Stimulated activated CD8-positive, alpha-beta memory T cell treated with anti-CD3 and anti-CD28 coated beads, Interleukin-4, amount 100 ng/mL, for 1 hour (primary cell): ENCODE data around the gene SSNA1.
A peak's percentile ranks its signal among the peaks of the same experiment; 100 is the strongest.
"Not testable (repeated sequence)": the region's sequence is repeated elsewhere in the genome, so short reads cannot be mapped to it uniquely, and the experiment has no call there.

Experiments used
- DNase-seq, 2 donors: peaks; one replicate each; pipeline ENCODE4 v3.0.0-alpha.2; 2020; ENCODE audit warnings: low read depth in 2 of 2, low spot score in 1 of 2

SSNA1 gene

DNA sequence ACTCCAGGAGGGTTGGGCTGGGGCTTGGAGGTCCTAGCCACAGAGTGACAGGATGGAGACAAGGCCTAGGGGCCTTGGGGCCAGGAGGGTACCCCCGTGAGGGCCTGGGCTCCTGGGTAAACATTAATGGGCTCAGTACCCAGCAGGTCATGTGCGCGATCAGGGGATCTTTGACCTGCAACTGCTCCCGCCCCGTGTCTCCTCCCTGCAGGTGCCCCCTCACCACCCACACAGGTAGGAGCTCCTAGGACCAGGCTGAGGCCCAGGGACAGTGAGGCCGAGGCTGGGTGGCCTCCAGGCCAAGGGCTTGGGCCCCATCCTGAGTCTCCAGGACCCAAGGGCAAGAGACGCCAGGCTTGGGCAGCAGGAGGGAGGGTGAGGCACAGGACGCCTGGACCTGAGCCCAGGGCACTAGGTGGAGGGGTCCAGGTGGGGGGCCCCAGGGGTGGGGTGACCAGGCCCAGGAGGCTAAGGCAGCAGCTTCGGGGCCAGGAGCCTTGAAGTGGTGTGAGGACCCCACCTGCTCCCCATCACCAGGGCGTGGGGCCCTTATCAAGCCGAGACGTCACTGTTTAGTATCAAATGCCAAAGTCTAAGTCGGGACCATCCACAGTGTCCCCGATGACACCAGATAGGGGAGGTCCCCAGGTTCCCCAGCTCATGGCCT lies 42.4 kb downstream of the SSNA1 start, which contains the start of gene SLC34A3:
SLC34A3 (plus strand) TSS at position 197 of the 667 bp plus-strand sequence. CDS start 802 bp downstream, outside the sequence.
- no peak for DNase-seq

DNA sequence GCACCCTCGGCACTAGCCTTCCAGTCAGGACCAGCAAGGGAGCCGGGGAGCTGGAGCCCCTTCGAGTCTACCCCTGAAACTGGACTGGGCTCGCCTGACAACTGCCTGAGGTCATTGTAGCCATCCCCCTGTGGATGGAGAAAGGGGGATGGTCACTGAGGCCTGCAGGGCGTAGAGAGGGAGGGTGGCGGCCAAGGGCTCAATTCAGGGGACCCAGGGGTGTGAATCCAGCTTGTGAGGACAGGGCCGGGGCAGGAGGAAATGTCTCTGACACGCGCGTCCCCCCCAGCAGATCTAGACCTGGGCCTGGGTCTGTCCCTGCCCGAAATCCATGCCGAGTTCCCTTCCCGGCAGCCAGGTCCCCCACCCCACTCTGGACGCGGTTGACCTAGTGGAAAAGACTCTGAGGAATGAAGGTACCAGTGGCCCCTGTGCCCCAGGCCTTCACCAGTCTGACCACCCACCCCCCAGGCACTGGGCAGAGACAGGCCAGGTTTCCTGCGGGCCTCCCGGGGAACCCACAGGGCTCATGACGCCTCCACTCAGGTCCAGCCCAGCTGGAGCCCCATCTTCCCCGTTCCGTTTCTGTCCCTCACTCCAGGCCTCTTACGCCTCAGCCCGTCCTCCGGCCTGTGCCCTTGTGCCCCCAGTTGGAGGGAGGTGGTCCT lies 43.0 kb downstream of the SSNA1 start:
- no peak for DNase-seq

- no peak for DNase-seq
These were observed 43.6 kb downstream of the SSNA1 start for GRCh38 chr9:137232101-137232500.

GRCh38 chr9:137232510-137232909 lies 44.0 kb downstream of the SSNA1 start:
- DNase-seq: no peak

DNA sequence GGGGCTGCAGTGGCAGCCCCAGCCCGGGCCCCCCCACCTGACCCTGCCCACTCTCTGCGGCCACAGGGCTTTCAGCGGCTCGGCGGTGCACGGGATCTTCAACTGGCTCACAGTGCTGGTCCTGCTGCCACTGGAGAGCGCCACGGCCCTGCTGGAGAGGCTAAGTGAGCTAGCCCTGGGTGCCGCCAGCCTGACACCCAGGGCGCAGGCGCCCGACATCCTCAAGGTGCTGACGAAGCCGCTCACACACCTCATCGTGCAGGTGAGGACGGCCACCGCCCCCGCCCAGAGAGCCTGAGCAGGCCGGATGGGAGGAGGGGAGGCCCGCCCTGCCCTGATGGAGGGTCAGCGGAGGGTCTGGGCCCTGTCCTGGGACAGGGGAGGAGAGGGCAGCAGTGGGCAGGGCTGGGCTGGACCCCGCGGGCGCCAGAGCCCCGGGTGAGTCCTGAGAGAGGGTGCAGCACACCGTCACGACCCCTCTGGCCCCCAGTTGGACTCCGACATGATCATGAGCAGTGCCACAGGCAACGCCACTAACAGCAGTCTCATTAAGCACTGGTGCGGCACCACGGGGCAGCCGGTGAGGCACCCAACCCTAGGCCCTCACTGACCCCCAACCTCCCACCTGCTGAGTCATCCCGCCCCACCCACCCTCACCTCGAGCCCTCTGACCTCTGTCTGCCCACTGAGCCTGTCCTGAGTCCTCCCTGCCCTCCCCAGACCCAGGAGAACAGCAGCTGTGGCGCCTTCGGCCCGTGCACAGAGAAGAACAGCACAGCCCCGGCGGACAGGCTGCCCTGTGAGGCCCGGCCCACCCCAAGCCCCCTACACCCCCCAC lies 44.9 kb downstream of the SSNA1 start:
- DNase-seq: no peak

DNA sequence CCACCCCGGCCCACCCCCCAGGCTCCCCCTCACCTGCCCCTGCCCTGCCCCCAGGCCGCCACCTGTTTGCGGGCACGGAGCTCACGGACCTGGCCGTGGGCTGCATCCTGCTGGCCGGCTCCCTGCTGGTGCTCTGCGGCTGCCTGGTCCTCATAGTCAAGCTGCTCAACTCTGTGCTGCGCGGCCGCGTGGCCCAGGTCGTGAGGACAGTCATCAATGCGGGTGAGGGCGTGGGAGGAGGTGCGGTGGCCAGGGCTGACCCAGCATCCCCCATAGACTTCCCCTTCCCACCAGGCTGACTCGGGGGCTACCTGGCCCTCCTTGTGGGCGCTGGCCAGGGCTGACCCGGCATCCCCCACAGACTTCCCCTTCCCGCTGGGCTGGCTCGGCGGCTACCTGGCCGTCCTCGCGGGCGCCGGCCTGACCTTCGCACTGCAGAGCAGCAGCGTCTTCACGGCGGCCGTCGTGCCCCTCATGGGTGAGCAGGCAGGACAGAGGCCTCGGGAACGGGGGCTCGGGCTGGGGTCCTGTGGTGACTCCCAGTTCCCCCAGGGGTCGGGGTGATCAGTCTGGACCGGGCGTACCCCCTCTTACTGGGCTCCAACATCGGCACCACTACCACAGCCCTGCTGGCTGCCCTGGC lies 45.7 kb downstream of the SSNA1 start:
- DNase-seq: no peak

DNA sequence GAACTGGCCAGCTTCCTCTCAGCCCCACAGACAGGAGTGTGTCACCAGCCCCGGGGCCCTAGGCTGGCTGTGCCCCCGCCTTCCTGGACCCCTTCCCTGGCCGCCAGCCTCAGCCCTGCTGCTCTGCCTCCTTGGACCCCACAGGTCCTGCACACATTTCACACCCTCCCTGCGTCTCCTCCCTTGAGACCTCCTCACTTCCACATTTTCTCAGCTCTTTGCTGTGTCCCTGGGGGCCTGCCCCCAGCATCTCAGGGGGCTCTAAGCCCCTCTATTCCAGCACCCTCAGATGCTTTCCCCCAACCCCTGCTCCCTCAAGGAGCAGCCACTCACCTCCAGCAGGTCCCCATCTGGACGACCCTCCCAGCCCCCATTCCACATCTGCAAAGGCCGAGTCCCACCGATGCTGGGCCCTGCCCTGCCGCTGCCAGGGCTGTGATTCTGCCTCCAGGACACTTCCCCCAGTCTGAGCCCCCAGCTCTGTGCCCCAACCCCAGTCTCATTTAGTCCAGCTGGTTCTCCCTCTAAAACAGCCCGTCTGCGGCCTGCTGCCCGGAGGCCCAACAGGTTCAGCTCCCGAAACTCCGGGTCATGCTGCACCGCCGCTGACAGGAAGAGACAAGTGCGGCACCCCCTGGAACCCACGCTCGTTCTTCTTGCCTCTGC lies 46.4 kb downstream of the SSNA1 start:
- DNase-seq: no peak

DNA sequence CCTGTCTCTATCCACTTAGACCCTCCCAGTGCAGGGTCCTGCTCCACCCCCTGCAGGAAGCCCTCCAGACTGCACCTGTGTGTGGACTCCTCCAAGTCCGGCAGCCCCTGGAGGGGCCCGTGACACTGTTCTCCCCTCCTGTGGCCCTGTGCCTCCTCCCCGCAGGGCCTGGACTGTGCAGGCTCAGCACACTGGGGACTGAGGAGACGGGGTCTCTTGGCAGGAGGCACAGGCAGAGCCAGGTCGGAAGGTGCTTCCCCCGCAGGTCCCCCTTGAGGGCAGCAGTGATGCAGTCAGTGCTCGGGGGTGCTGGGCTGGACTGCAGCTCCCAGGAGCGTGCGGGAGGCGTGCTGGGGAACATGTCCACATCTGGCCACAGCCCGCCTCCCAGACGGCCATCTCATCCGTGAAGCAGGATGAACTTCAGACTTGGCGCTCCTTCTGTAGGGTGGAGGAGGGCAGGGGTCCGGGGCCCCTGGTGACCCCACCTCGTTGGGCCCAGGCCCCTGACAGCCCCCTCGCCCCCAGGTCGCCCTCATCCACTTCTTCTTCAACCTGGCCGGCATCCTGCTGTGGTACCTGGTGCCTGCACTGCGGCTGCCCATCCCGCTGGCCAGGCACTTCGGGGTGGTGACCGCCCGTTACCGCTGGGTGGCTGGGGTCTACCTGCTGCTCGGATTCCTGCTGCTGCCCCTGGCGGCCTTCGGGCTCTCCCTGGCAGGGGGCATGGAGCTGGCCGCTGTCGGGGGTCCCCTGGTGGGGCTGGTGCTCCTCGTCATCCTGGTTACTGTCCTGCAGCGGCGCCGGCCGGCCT lies 47.2 kb downstream of the SSNA1 start:
- DNase-seq: no peak

DNA sequence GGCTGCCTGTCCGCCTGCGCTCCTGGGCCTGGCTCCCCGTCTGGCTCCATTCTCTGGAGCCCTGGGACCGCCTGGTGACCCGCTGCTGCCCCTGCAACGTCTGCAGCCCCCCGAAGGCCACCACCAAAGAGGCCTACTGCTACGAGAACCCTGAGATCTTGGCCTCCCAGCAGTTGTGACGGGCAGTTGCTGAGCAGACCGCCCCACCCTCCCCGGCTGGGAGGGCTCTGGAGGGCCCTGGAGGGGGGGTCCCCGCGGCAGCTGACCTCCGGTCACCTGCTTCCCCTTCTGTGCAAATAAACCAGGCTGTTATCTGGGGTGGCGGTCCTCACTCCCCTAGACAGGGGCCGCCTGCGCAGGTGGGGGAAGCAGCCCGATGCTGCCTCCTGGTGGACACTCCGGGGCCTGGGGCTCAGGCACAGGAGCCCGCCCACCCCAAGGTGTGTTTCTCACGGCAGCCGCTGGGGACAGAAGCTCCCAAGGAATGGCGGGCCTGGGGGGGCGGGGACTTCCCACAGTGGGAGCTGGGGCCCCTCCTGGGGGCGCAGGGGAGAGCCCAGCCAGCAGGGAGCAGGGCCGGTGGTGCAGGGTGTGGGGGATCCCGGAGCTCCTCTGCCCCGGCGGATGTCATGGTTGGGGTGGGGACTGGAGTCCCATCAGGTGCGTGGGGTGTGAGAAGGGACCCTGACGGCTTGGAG lies 47.9 kb downstream of the SSNA1 start:
- peak; percentile 70 to 85 for DNase-seq

GRCh38 chr9:137236936-137237421 lies 48.5 kb downstream of the SSNA1 start:
- no peak for DNase-seq

GRCh38 chr9:137237759-137238726 lies 49.6 kb downstream of the SSNA1 start:
- DNase-seq: no peak

- DNase-seq: not testable (repeated sequence)
These were observed 51.2 kb downstream of the SSNA1 start for GRCh38 chr9:137239541-137240200.
